ENCODE measurements around the gene RAB5A. TPM values are rescaled to one million over a fixed set of nuclear protein-coding genes. Genes with fewer than 3 reads are reported as not detected.

Gene RAB5A
- total RNA-seq, 1 experiment from 2014 or later: 102 TPM

- H3K4me1 Mint-ChIP-seq (ENCODE audit: insufficient read depth, unreplicated experiment): peaks cover 6% of the 10 kb centered on the region
- H3K9me3 Mint-ChIP-seq (ENCODE audit: unreplicated experiment): no peaks in the 10 kb centered on the region
- no TSS peak for BruUV-seq (replicated peaks)
- H3K27ac Mint-ChIP-seq (ENCODE audit: low read depth, unreplicated experiment): peak overlapping the region; percentile 27
- no peak overlapping the region for H3K4me3 Mint-ChIP-seq (ENCODE audit: unreplicated experiment)
- ChIA-PET CTCF (interaction anchor here (0.6 to 1.2 kb wide), 3 partner anchors 9 to 1653 kb away, joined by 3 to 4 read pairs (median 3); no protein-coding TSS in a partner anchor), POLR2A (interaction anchor here (1.0 to 1.5 kb wide), 7 partner anchors 11 to 156 kb away, joined by 3 to 7 read pairs (median 5); no protein-coding TSS in a partner anchor)
- no peak for DNase-seq (ENCODE audit: unreplicated experiment)
- TF ChIP-seq CTCF (IDR thresholded peaks at IDR 0.05; ENCODE audit: unreplicated experiment): no peak
- no peaks in the 10 kb centered on the region for H3K27me3 Mint-ChIP-seq (ENCODE audit: insufficient read depth, unreplicated experiment)
- no peaks in the 10 kb centered on the region for H3K36me3 Mint-ChIP-seq (ENCODE audit: insufficient read depth, unreplicated experiment)
- intact Hi-C loops (cut with micrococcal nuclease): no loop called here
Measured at GRCh38 chr3:19901337-19901736, 45.6 kb upstream of the RAB5A start.

- DNase-seq (ENCODE audit: unreplicated experiment): peak; percentile 72
- peaks cover 6% of the 10 kb centered on the region for H3K4me1 Mint-ChIP-seq (ENCODE audit: insufficient read depth, unreplicated experiment)
- intact Hi-C loops (cut with micrococcal nuclease): no loop called here
- H3K36me3 Mint-ChIP-seq (ENCODE audit: insufficient read depth, unreplicated experiment): no peaks in the 10 kb centered on the region
- no peaks in the 10 kb centered on the region for H3K27me3 Mint-ChIP-seq (ENCODE audit: insufficient read depth, unreplicated experiment)
- H3K27ac Mint-ChIP-seq (ENCODE audit: low read depth, unreplicated experiment): no peak overlapping the region
- TF ChIP-seq CTCF (IDR thresholded peaks at IDR 0.05; ENCODE audit: unreplicated experiment): no peak
- ChIA-PET CTCF (interaction anchor here (0.6 to 1.3 kb wide), 4 partner anchors 8 to 913 kb away, joined by 3 to 4 read pairs (median 4); no protein-coding TSS in a partner anchor), POLR2A (interaction anchor here (1.0 to 1.5 kb wide), 7 partner anchors 12 to 155 kb away, joined by 3 to 7 read pairs (median 5); no protein-coding TSS in a partner anchor)
- H3K4me3 Mint-ChIP-seq (ENCODE audit: unreplicated experiment): no peak overlapping the region
- no peaks in the 10 kb centered on the region for H3K9me3 Mint-ChIP-seq (ENCODE audit: unreplicated experiment)
- BruUV-seq (replicated peaks): no TSS peak
Measured at GRCh38 chr3:19901918-19902317, 45.0 kb upstream of the RAB5A start.

GRCh38 chr3:19903649-19904048 lies 43.2 kb upstream of the RAB5A start:
- Mint-ChIP-seq H3K9me3 (ENCODE audit: unreplicated experiment) (no peaks in the 10 kb centered on the region), H3K36me3 (ENCODE audit: insufficient read depth, unreplicated experiment) (no peaks in the 10 kb centered on the region), H3K27ac (ENCODE audit: low read depth, unreplicated experiment) (no peak overlapping the region), H3K4me1 (ENCODE audit: insufficient read depth, unreplicated experiment) (peaks cover 5% of the 10 kb centered on the region), H3K27me3 (ENCODE audit: insufficient read depth, unreplicated experiment) (no peaks in the 10 kb centered on the region), H3K4me3 (ENCODE audit: unreplicated experiment) (no peak overlapping the region)
- no peak for TF ChIP-seq CTCF (IDR thresholded peaks at IDR 0.05; ENCODE audit: unreplicated experiment)
- ChIA-PET POLR2A (no interaction called here), CTCF (no interaction called here)
- intact Hi-C loops (cut with micrococcal nuclease): no loop called here
- no peak for DNase-seq (ENCODE audit: unreplicated experiment)
- no TSS peak for BruUV-seq (replicated peaks)

- H3K36me3 Mint-ChIP-seq (ENCODE audit: insufficient read depth, unreplicated experiment): no peaks in the 10 kb centered on the region
- no peak for DNase-seq (ENCODE audit: unreplicated experiment)
- H3K27ac Mint-ChIP-seq (ENCODE audit: low read depth, unreplicated experiment): no peak overlapping the region
- no peak overlapping the region for H3K4me3 Mint-ChIP-seq (ENCODE audit: unreplicated experiment)
- no TSS peak for BruUV-seq (replicated peaks)
- TF ChIP-seq CTCF (IDR thresholded peaks at IDR 0.05; ENCODE audit: unreplicated experiment): no peak
- intact Hi-C loops (cut with micrococcal nuclease): no loop called here
- H3K27me3 Mint-ChIP-seq (ENCODE audit: insufficient read depth, unreplicated experiment): no peaks in the 10 kb centered on the region
- ChIA-PET POLR2A (interaction anchor here (0.6 to 1.2 kb wide), 2 partner anchors 12 to 1407 kb away, joined by 3 read pairs; no protein-coding TSS in a partner anchor), CTCF (interaction anchor here (0.6 to 1.3 kb wide), 5 partner anchors 18 to 135 kb away, joined by 3 to 5 read pairs (median 4); no protein-coding TSS in a partner anchor)
- no peaks in the 10 kb centered on the region for H3K9me3 Mint-ChIP-seq (ENCODE audit: unreplicated experiment)
- no peaks in the 10 kb centered on the region for H3K4me1 Mint-ChIP-seq (ENCODE audit: insufficient read depth, unreplicated experiment)
Measured at GRCh38 chr3:19907523-19907922, 39.4 kb upstream of the RAB5A start.

All from MCF 10A (cell line).